Astrocyte (in vitro differentiated cells and primary cell): ENCODE results near the gene SYNE1. TPM values are rescaled to one million over a fixed set of nuclear protein-coding genes. Genes with fewer than 3 reads are reported as not detected.

Experiments used
- DNase-seq: peaks from one replicate; pipeline ENCODE4 v3.0.0-alpha.2; 2010; ENCODE audit warnings: low read depth
- FAIRE-seq: peaks from 2 replicates; lab custom pipeline; 2011; peaks lifted over from hg19 to GRCh38; lab: Jason Lieb, UNC
- H2AFZ ChIP-seq: 2 replicates; pipeline ENCODE4 v1.6.0; 2012; ENCODE audit warnings: low read depth, low read length, inconsistent platforms
- H3K27ac ChIP-seq: 2 replicates; pipeline ENCODE4 v1.5.1; 2011; ENCODE audit warnings: low read depth, low read length, inconsistent platforms
- H3K27me3 ChIP-seq: 2 replicates; pipeline ENCODE4 v1.6.0; 2011; ENCODE audit warnings: low read length, inconsistent platforms; ENCODE audit not compliant: insufficient read depth
- H3K36me3 ChIP-seq: 2 replicates; pipeline ENCODE4 v1.5.1; 2011; ENCODE audit warnings: low read length, inconsistent platforms; ENCODE audit not compliant: insufficient read depth
- H3K4me1 ChIP-seq: 2 replicates; pipeline ENCODE4 v1.5.1; 2011; ENCODE audit warnings: low read length, inconsistent platforms; ENCODE audit not compliant: insufficient read depth
- H3K4me2 ChIP-seq: 2 replicates; pipeline ENCODE4 v1.6.0; 2012; ENCODE audit warnings: low read length, inconsistent platforms
- H3K4me3 ChIP-seq: 2 replicates; pipeline ENCODE4 v1.5.1; 2011; ENCODE audit warnings: low read depth, mild to moderate bottlenecking, low read length, inconsistent platforms; ENCODE audit not compliant: insufficient read depth
- H3K79me2 ChIP-seq: 2 replicates; pipeline ENCODE4 v1.6.0; 2012; ENCODE audit warnings: mild to moderate bottlenecking, low read length, inconsistent platforms; ENCODE audit not compliant: insufficient read depth
- H3K9ac ChIP-seq: 2 replicates; pipeline ENCODE4 v1.6.0; 2012; ENCODE audit warnings: mild to moderate bottlenecking, low read length, inconsistent platforms
- H3K9me3 ChIP-seq: 2 replicates; pipeline ENCODE4 v1.5.1; 2012; ENCODE audit warnings: low read depth, mild to moderate bottlenecking, low read length, inconsistent platforms; ENCODE audit not compliant: insufficient read depth
- H4K20me1 ChIP-seq: 2 replicates; pipeline ENCODE4 v1.6.0; 2012; ENCODE audit warnings: low read length, inconsistent platforms; ENCODE audit not compliant: insufficient read depth
- H3K27ac Mint-ChIP-seq: one replicate; pipeline ENCODE4 v1.8.0; 2021; ENCODE audit warnings: mild to moderate bottlenecking, mixed read lengths; ENCODE audit not compliant: unreplicated experiment
- H3K27me3 Mint-ChIP-seq: one replicate; pipeline ENCODE4 v1.8.0; 2021; ENCODE audit warnings: low read depth, mixed read lengths; ENCODE audit not compliant: unreplicated experiment
- H3K36me3 Mint-ChIP-seq: one replicate; pipeline ENCODE4 v1.8.0; 2021; ENCODE audit warnings: low read depth, mixed read lengths; ENCODE audit not compliant: unreplicated experiment
- H3K4me1 Mint-ChIP-seq: one replicate; pipeline ENCODE4 v1.8.0; 2021; ENCODE audit warnings: low read depth, mixed read lengths; ENCODE audit not compliant: unreplicated experiment
- H3K4me3 Mint-ChIP-seq: one replicate; pipeline ENCODE4 v1.8.0; 2021; ENCODE audit warnings: mild to moderate bottlenecking, moderate library complexity, mixed read lengths; ENCODE audit not compliant: unreplicated experiment
- H3K9me3 Mint-ChIP-seq: one replicate; pipeline ENCODE4 v1.8.0; 2021; ENCODE audit warnings: mild to moderate bottlenecking, mixed read lengths; ENCODE audit not compliant: unreplicated experiment
- CTCF ChIP-seq: IDR thresholded peaks from 2 replicates; pipeline ENCODE4 v1.5.1; 2011; ENCODE audit warnings: low read depth, mild to moderate bottlenecking, inconsistent platforms, low read length, moderate library complexity; ENCODE audit not compliant: insufficient read depth
- EZH2 ChIP-seq: IDR thresholded peaks from 2 replicates; pipeline ENCODE4 v1.6.1; 2012; ENCODE audit warnings: mild to moderate bottlenecking, low read length, inconsistent platforms; ENCODE audit not compliant: insufficient read depth
- total RNA-seq: library from RNA; stranded (reverse); gene quantifications from 2 replicates; pipeline ENCODE4 v1.2.1, GENCODE V29; 2021

SYNE1 gene
- total RNA-seq, 1 donor from 2014 or later: 66.5 TPM

- Mint-ChIP-seq H3K4me1 (peaks cover 24% of the 10 kb centered on the region), H3K27me3 (no peaks in the 10 kb centered on the region), H3K9me3 (no peaks in the 10 kb centered on the region), H3K4me3 (peak overlapping the region; percentile 90), H3K27ac (peak overlapping the region; percentile 100), H3K36me3 (peaks cover 6% of the 10 kb centered on the region)
- H3K36me3 ChIP-seq: peaks cover 6% of the 10 kb centered on the region
- H4K20me1 ChIP-seq: peaks cover 10% of the 10 kb centered on the region
- TF ChIP-seq CTCF: no peak
- no peak for TF ChIP-seq EZH2
- peak overlapping the region; percentile 96 for H3K4me3 ChIP-seq
- H3K4me1 ChIP-seq: peaks cover 17% of the 10 kb centered on the region
- no peaks in the 10 kb centered on the region for H3K9me3 ChIP-seq
- H3K27ac ChIP-seq: peak overlapping the region; percentile 99
- H3K9ac ChIP-seq: peak overlapping the region; percentile 98
- FAIRE-seq (no peak), DNase-seq (no peak)
- peaks cover 49% of the 10 kb centered on the region for H3K79me2 ChIP-seq
- H3K27me3 ChIP-seq: no peaks in the 10 kb centered on the region
- no peak overlapping the region for H2AFZ ChIP-seq
- peak overlapping the region; percentile 93 for H3K4me2 ChIP-seq
Observed at GRCh38 chr6:152379423-152379822, 257.7 kb downstream of the SYNE1 start.

- no peak for TF ChIP-seq CTCF
- no peak for TF ChIP-seq EZH2
- peak; percentile 65 for FAIRE-seq
- no peak overlapping the region for H2AFZ ChIP-seq
- peaks cover 10% of the 10 kb centered on the region for H4K20me1 ChIP-seq
- peak overlapping the region; percentile 96 for H3K4me3 ChIP-seq
- peak overlapping the region; percentile 38 for H3K27ac ChIP-seq
- peaks cover 49% of the 10 kb centered on the region for H3K79me2 ChIP-seq
- H3K9ac ChIP-seq: peak overlapping the region; percentile 53
- peak overlapping the region; percentile 90 for H3K4me3 Mint-ChIP-seq
- H3K27me3 Mint-ChIP-seq: no peaks in the 10 kb centered on the region
- H3K36me3 Mint-ChIP-seq: peaks cover 6% of the 10 kb centered on the region
- H3K9me3 ChIP-seq: no peaks in the 10 kb centered on the region
- peaks cover 22% of the 10 kb centered on the region for H3K4me1 Mint-ChIP-seq
- H3K27me3 ChIP-seq: no peaks in the 10 kb centered on the region
- H3K36me3 ChIP-seq: peaks cover 10% of the 10 kb centered on the region
- H3K4me1 ChIP-seq: peaks cover 17% of the 10 kb centered on the region
- H3K4me2 ChIP-seq: peak overlapping the region; percentile 93
- peak; percentile 49 for DNase-seq
- no peaks in the 10 kb centered on the region for H3K9me3 Mint-ChIP-seq
- peak overlapping the region; percentile 81 for H3K27ac Mint-ChIP-seq
Observed at GRCh38 chr6:152378169-152378568, 259.0 kb downstream of the SYNE1 start.

GRCh38 chr6:152375197-152375596 is 262.0 kb downstream of the SYNE1 start:
- Histone ChIP-seq H3K9me3 (no peaks in the 10 kb centered on the region), H3K36me3 (peaks cover 31% of the 10 kb centered on the region), H3K4me2 (no peak overlapping the region), H3K9ac (no peak overlapping the region), H2AFZ (no peak overlapping the region), H3K27ac (no peak overlapping the region), H3K4me1 (peaks cover 12% of the 10 kb centered on the region), H3K79me2 (peaks cover 41% of the 10 kb centered on the region), H4K20me1 (peaks cover 10% of the 10 kb centered on the region), H3K27me3 (no peaks in the 10 kb centered on the region), H3K4me3 (no peak overlapping the region)
- H3K4me1 Mint-ChIP-seq: peaks cover 10% of the 10 kb centered on the region
- no peaks in the 10 kb centered on the region for H3K27me3 Mint-ChIP-seq
- FAIRE-seq: no peak
- TF ChIP-seq CTCF: no peak
- TF ChIP-seq EZH2: no peak
- no peak for DNase-seq
- H3K27ac Mint-ChIP-seq: no peak overlapping the region
- H3K9me3 Mint-ChIP-seq: no peaks in the 10 kb centered on the region
- no peak overlapping the region for H3K4me3 Mint-ChIP-seq
- peaks cover 16% of the 10 kb centered on the region for H3K36me3 Mint-ChIP-seq
